Mucosa of stomach (tissue), 1 donor: Measurements from ENCODE around the gene LILRB2.
"Not testable (repeated sequence)": the region's sequence is repeated elsewhere in the genome, so short reads cannot be mapped to it uniquely, and the experiment has no call there.

Source experiments
- H3K27me3 ChIP-seq: one replicate; pipeline ENCODE4 v1.7.0; 2013; ENCODE audit warnings: mild to moderate bottlenecking, low read length; ENCODE audit not compliant: control insufficient read depth, insufficient read depth
- H3K36me3 ChIP-seq: one replicate; pipeline ENCODE4 v1.7.0; 2013; ENCODE audit warnings: low read length; ENCODE audit not compliant: control insufficient read depth, insufficient read depth
- H3K4me1 ChIP-seq: one replicate; pipeline ENCODE4 v1.7.0; 2013; ENCODE audit warnings: mild to moderate bottlenecking, low read length; ENCODE audit not compliant: control insufficient read depth, insufficient read depth
- H3K4me3 ChIP-seq: one replicate; pipeline ENCODE4 v1.7.0; 2013; ENCODE audit warnings: low read length
- H3K9ac ChIP-seq: one replicate; pipeline ENCODE4 v1.7.0; 2013; ENCODE audit warnings: mild to moderate bottlenecking, low read length, moderate library complexity
- H3K9me3 ChIP-seq: one replicate; pipeline ENCODE4 v1.7.0; 2013; ENCODE audit warnings: mild to moderate bottlenecking, low read length, moderate library complexity; ENCODE audit not compliant: control insufficient read depth
- donor health status: Pancreatic carcinoma.

LILRB2 gene

GRCh38 chr19:54279406-54279962 lies 1.4 kb downstream of the LILRB2 start:
- H3K4me3 ChIP-seq, result no peak overlapping the region
- H3K36me3 ChIP-seq, result no peaks in the 10 kb centered on the region
- no peaks in the 10 kb centered on the region for H3K4me1 ChIP-seq
- H3K9ac ChIP-seq, result no peak overlapping the region
- H3K9me3 ChIP-seq, result no peaks in the 10 kb centered on the region
- H3K27me3 ChIP-seq, result no peaks in the 10 kb centered on the region

GRCh38 chr19:54278571-54279195 lies 2.2 kb downstream of the LILRB2 start:
- not testable (repeated sequence) for H3K9me3 ChIP-seq, H3K9ac ChIP-seq, H3K27me3 ChIP-seq, H3K36me3 ChIP-seq, H3K4me1 ChIP-seq, H3K4me3 ChIP-seq

- H3K27me3 ChIP-seq, H3K9ac ChIP-seq, H3K9me3 ChIP-seq, H3K4me3 ChIP-seq, H3K36me3 ChIP-seq, H3K4me1 ChIP-seq: not testable (repeated sequence)
Measured at GRCh38 chr19:54278056-54278455, 2.9 kb downstream of the LILRB2 start.

- H3K27me3 ChIP-seq, H3K4me3 ChIP-seq, H3K9ac ChIP-seq: not testable (repeated sequence)
Measured at GRCh38 chr19:54277111-54277615, 3.7 kb downstream of the LILRB2 start.

GRCh38 chr19:54275951-54276350 lies 5.0 kb downstream of the LILRB2 start:
- Histone ChIP-seq H3K36me3 (no peaks in the 10 kb centered on the region), H3K9me3 (no peaks in the 10 kb centered on the region), H3K27me3 (no peaks in the 10 kb centered on the region), H3K4me3 (no peak overlapping the region), H3K4me1 (no peaks in the 10 kb centered on the region), H3K9ac (no peak overlapping the region)

More at GRCh38 chr19:54277111-54277615, 3.7 kb downstream of the LILRB2 start:
- H3K36me3 ChIP-seq, H3K4me1 ChIP-seq, H3K9me3 ChIP-seq: not testable (repeated sequence)

- not testable (repeated sequence) for H3K4me1 ChIP-seq, H3K9ac ChIP-seq, H3K9me3 ChIP-seq, H3K4me3 ChIP-seq, H3K27me3 ChIP-seq, H3K36me3 ChIP-seq
Measured at GRCh38 chr19:54274516-54274915, 6.4 kb downstream of the LILRB2 start.

DNA sequence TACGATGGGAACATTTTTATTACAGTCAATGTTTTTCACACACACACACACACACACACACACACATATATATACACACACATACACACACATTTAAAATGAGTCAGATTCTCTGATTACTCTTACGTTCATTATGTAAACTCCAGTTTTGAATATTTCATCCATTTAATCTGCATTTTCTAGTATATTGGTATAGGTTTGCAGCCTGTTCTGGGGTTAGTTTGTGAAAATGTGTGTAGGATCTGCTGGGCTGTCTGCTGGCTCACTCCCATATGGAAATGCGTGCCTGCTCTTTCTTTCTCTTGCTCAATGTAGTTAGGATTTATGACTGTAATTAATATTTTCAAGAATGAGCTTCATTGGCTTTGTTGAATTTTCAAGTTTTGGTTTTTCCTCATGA lies 7.1 kb downstream of the LILRB2 start:
- Histone ChIP-seq H3K9me3 (no peaks in the 10 kb centered on the region), H3K4me3 (no peak overlapping the region), H3K9ac (no peak overlapping the region), H3K4me1 (no peaks in the 10 kb centered on the region), H3K36me3 (no peaks in the 10 kb centered on the region), H3K27me3 (no peaks in the 10 kb centered on the region)

DNA sequence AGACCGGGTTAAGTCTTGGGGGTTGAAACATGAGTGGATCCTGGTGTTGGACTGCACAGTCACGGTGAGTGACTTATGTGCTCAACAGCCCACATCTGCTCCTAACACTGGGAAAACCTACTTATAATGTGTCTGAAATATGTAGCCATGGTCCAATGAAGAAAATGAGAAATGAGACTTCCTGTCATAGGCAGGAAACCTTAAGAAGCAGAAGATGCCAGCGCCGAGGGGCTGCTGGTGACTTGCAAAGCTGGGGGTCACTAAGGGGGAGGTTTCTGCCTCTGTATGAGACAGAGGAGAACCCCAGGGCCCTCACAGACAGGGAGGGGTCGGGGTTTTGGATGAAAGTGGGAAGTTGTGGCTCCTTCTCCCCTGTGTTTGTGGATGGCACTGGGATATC lies 8.7 kb downstream of the LILRB2 start:
- not testable (repeated sequence) for H3K9ac ChIP-seq, H3K4me3 ChIP-seq, H3K4me1 ChIP-seq, H3K36me3 ChIP-seq, H3K27me3 ChIP-seq, H3K9me3 ChIP-seq

DNA sequence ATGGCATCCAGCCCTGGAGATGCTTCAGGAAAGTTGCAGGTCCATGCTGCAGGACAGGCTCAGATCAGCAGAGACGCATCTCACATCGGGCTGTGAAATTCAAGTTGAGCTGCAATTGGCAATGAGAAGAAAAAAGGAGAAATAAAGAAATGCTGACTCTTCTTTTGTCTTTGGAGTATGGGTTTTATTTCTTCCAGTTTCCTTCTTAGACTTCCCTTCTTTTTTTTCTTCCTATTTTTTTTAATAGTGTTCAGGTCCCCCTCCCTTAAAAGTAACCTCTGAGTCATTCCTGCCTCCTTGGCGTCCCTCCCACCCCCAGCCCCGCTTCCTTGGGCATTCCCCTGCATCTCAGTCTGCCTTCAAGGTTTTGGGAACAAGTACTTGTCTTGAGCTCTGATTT lies 9.3 kb downstream of the LILRB2 start:
- H3K9me3 ChIP-seq, H3K4me1 ChIP-seq, H3K27me3 ChIP-seq, H3K9ac ChIP-seq, H3K36me3 ChIP-seq, H3K4me3 ChIP-seq: not testable (repeated sequence)

GRCh38 chr19:54271106-54271505 lies 9.8 kb downstream of the LILRB2 start:
- H3K4me1 ChIP-seq, result no peaks in the 10 kb centered on the region
- H3K9ac ChIP-seq, result no peak overlapping the region
- H3K9me3 ChIP-seq, result no peaks in the 10 kb centered on the region
- no peaks in the 10 kb centered on the region for H3K27me3 ChIP-seq
- H3K36me3 ChIP-seq, result no peaks in the 10 kb centered on the region
- no peak overlapping the region for H3K4me3 ChIP-seq

GRCh38 chr19:54268936-54269335 lies 12.0 kb downstream of the LILRB2 start:
- no peaks in the 10 kb centered on the region for H3K27me3 ChIP-seq
- no peaks in the 10 kb centered on the region for H3K4me1 ChIP-seq
- H3K9ac ChIP-seq, result no peak overlapping the region
- H3K9me3 ChIP-seq, result no peaks in the 10 kb centered on the region
- H3K36me3 ChIP-seq, result no peaks in the 10 kb centered on the region
- no peak overlapping the region for H3K4me3 ChIP-seq

DNA sequence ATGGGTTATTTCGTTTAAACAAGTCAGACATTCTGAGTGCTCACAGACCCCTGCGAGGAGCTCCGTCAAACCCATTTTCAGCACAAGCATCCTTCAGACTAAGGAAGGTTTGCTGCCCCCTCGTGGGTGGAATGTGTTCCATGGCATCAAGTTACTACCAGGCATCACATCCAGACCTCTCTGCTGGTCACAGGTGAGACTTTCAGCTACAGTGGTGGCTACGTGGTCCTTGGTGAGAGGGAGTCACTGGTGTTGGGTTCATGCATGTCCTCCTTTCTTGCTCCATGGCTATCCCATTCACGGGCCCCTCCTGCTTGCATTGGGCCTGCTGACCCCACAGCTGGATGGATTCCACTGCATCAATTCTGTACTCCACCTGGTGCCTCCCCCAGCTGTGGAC lies 14.8 kb downstream of the LILRB2 start:
- Histone ChIP-seq H3K4me3 (no peak overlapping the region), H3K36me3 (no peaks in the 10 kb centered on the region), H3K4me1 (no peaks in the 10 kb centered on the region), H3K27me3 (no peaks in the 10 kb centered on the region), H3K9me3 (no peaks in the 10 kb centered on the region), H3K9ac (no peak overlapping the region)

DNA sequence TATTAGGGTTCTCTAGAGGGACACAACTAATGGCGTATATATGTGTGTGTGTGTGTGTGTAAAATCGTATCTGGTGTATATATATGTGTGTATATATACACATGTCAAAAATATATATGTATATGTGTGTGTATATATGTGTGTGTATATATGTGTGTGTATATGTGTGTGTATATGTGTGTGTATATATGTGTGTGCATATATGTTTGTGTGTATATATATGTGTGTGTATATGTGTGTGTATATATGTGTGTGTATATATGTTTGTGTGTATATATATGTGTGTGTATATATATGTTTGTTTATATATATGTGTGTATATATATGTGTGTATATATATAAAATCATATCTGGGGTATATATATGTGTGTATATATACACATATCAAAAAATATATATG lies 18.4 kb downstream of the LILRB2 start:
- H3K9ac ChIP-seq, result no peak overlapping the region

More for the DNA sequence above, 18.4 kb downstream of the LILRB2 start:
- Histone ChIP-seq H3K4me1 (no peaks in the 10 kb centered on the region), H3K9me3 (no peaks in the 10 kb centered on the region), H3K27me3 (no peaks in the 10 kb centered on the region), H3K4me3 (no peak overlapping the region), H3K36me3 (no peaks in the 10 kb centered on the region)
